Aorta (tissue), 5 donors: ENCODE data around the gene APBA1. TPM values are rescaled to one million over a fixed set of nuclear protein-coding genes. Genes with fewer than 3 reads are reported as not detected.

Experiments used
- ATAC-seq: fragments of 200-7000 bp; cut with Tn5 transposase; one replicate; pipeline ENCODE4 v1.9.1; 2022; ENCODE audit warnings: moderate library complexity; ENCODE audit not compliant: low FRiP score
- DNase-seq, 2 donors: peaks; one replicate each; pipeline ENCODE4 v3.0.0-alpha.2; 2020
- H3K27ac ChIP-seq, 2 donors: one replicate each; pipeline ENCODE4 v1.5.1; 2013; ENCODE audit warnings: low read length in 2 of 2, mild to moderate bottlenecking in 2 of 2, moderate library complexity in 2 of 2, control low read depth in 1 of 2, inconsistent platforms in 1 of 2, low read depth in 1 of 2
- H3K27me3 ChIP-seq, 2 donors: one replicate each; pipeline ENCODE4 v1.6.1; 2013; ENCODE audit warnings: control low read depth in 1 of 2, low read length in 1 of 2, mild to moderate bottlenecking in 1 of 2, moderate library complexity in 1 of 2; ENCODE audit not compliant: insufficient read depth in 2 of 2, control insufficient read depth in 1 of 2
- H3K36me3 ChIP-seq, 2 donors: one replicate each; pipeline ENCODE4 v1.6.1; 2013; ENCODE audit warnings: control low read depth in 1 of 2, low read length in 1 of 2, mild to moderate bottlenecking in 1 of 2; ENCODE audit not compliant: insufficient read depth in 2 of 2, control insufficient read depth in 1 of 2
- H3K4me1 ChIP-seq, 2 donors: one replicate each; pipeline ENCODE4 v1.6.1; 2013; ENCODE audit warnings: low read length in 2 of 2, control low read depth in 1 of 2, mild to moderate bottlenecking in 1 of 2, moderate library complexity in 1 of 2; ENCODE audit not compliant: insufficient read depth in 2 of 2, control insufficient read depth in 1 of 2
- H3K4me3 ChIP-seq, 2 donors: one replicate each; pipeline ENCODE4 v1.5.1; 2013; ENCODE audit warnings: low read length in 2 of 2, control low read depth in 1 of 2, mild to moderate bottlenecking in 1 of 2
- H3K9me3 ChIP-seq: one replicate; pipeline ENCODE4 v1.6.1; 2013; ENCODE audit warnings: mild to moderate bottlenecking, low read length; ENCODE audit not compliant: control insufficient read depth
- WGBS, 2 donors: extraction: QIAGEN DNeasy Blood & Tissue Kit; methylation state at CpG; one replicate each; pipeline ENCODE4 v1.1.7; 2013; 5-methylcytosine and 5-hydroxymethylcytosine counted together
- intact Hi-C, 2 donors: fragments of 100-400 bp; cut with DNase I; formaldehyde crosslinking; loops; one replicate each; pipeline versions ENCODE4 v1.14.2 to v1.15.0; 2022
- polyA plus RNA-seq, 2 donors: library from polyadenylated mRNA; stranded (reverse); fragments of 200-250 nt; gene quantifications; one replicate each; pipeline ENCODE4 v1.2.3, GENCODE V29; 2013
- total RNA-seq, 2 donors: library from RNA; stranded (reverse); fragmentation: NEBNext Ultra II Directional; extraction: Animal tissue kit (Norgen Biotek cat#: 25700); gene quantifications; one replicate each; pipeline ENCODE4 v1.2.1, GENCODE V29; 2021
- donor health status: healthy with polysubstance abuse.
- donor health status: Bipolar disorder and iron deficiency.
- donor health status: DM: no; HTN: no; CAD: no.
- donor health status: DM: no; HTN: no; CAD: no.
- donor health status: DM: yes; HTN: yes; CAD: no.

Gene APBA1
- total and polyA plus RNA-seq, 4 donors, result 1.9 to 12.6 (median 7.9) TPM

- DNase-seq (no peak), ATAC-seq (no peak)
- Histone ChIP-seq H3K9me3 (no peaks in the 10 kb centered on the region), H3K27ac (no peak overlapping the region), H3K36me3 (no peaks in the 10 kb centered on the region), H3K4me3 (no peak overlapping the region), H3K4me1 (no peaks in the 10 kb centered on the region), H3K27me3 (no peaks in the 10 kb centered on the region)
- intact Hi-C loops, result no loop called here
- WGBS, 2 donors, result 71 to 72% methylated on average over 2 of the region's 2 CpGs
These were observed 78.0 kb downstream of the APBA1 start for GRCh38 chr9:69594180-69594579.

GRCh38 chr9:69593756-69594155, 78.4 kb downstream of the APBA1 start:
- Histone ChIP-seq H3K4me1 (no peaks in the 10 kb centered on the region), H3K4me3 (no peak overlapping the region), H3K9me3 (no peaks in the 10 kb centered on the region), H3K27me3 (no peaks in the 10 kb centered on the region), H3K36me3 (no peaks in the 10 kb centered on the region), H3K27ac (no peak overlapping the region)
- DNase-seq, result no peak
- intact Hi-C loops, result no loop called here
- 43 to 69% methylated on average over 5 of the region's 5 CpGs for WGBS, 2 donors
- no peak for ATAC-seq

- no peaks in the 10 kb centered on the region for H3K36me3 ChIP-seq
- no peak overlapping the region for H3K4me3 ChIP-seq
- no peaks in the 10 kb centered on the region for H3K27me3 ChIP-seq
- H3K9me3 ChIP-seq, result no peaks in the 10 kb centered on the region
- WGBS, 2 donors, result 14 to 30% methylated on average over 3 of the region's 3 CpGs
- DNase-seq, result no peak
- no peak for ATAC-seq
- no peaks in the 10 kb centered on the region for H3K4me1 ChIP-seq
- intact Hi-C loops, result no loop called here
- H3K27ac ChIP-seq, result no peak overlapping the region
These were observed 78.9 kb downstream of the APBA1 start for GRCh38 chr9:69593301-69593700.

- Histone ChIP-seq H3K36me3 (no peaks in the 10 kb centered on the region), H3K4me1 (no peaks in the 10 kb centered on the region), H3K4me3 (no peak overlapping the region), H3K27ac (no peak overlapping the region), H3K27me3 (no peaks in the 10 kb centered on the region), H3K9me3 (no peaks in the 10 kb centered on the region)
- DNase-seq (no peak), ATAC-seq (no peak)
- WGBS, 2 donors, result 76 to 87% methylated on average over 5 of the region's 5 CpGs
- intact Hi-C loops, result no loop called here
These were observed 81.9 kb downstream of the APBA1 start for GRCh38 chr9:69590266-69590665.

GRCh38 chr9:69589156-69589555, 83.0 kb downstream of the APBA1 start:
- DNase-seq (no peak), ATAC-seq (no peak)
- H3K4me1 ChIP-seq, result no peaks in the 10 kb centered on the region
- no peaks in the 10 kb centered on the region for H3K36me3 ChIP-seq
- no peak overlapping the region for H3K4me3 ChIP-seq
- no peaks in the 10 kb centered on the region for H3K9me3 ChIP-seq
- no peaks in the 10 kb centered on the region for H3K27me3 ChIP-seq
- H3K27ac ChIP-seq, result no peak overlapping the region
- 96 to 98% methylated on average over 3 of the region's 3 CpGs for WGBS, 2 donors
- intact Hi-C loops, result no loop called here

GRCh38 chr9:69585571-69585970, 86.6 kb downstream of the APBA1 start:
- Histone ChIP-seq H3K36me3 (no peaks in the 10 kb centered on the region), H3K4me1 (no peaks in the 10 kb centered on the region), H3K9me3 (no peaks in the 10 kb centered on the region), H3K27ac (no peak overlapping the region), H3K27me3 (no peaks in the 10 kb centered on the region), H3K4me3 (no peak overlapping the region)
- DNase-seq (no peak), ATAC-seq (no peak)
- intact Hi-C loops, result no loop called here
- WGBS, 2 donors, result 93 to 94% methylated on average over 2 of the region's 2 CpGs

- Histone ChIP-seq H3K27ac (no peak overlapping the region), H3K9me3 (no peaks in the 10 kb centered on the region), H3K27me3 (no peaks in the 10 kb centered on the region), H3K4me1 (no peaks in the 10 kb centered on the region), H3K4me3 (no peak overlapping the region), H3K36me3 (no peaks in the 10 kb centered on the region)
- ATAC-seq, result no peak
- intact Hi-C loops, result no loop called here
- no peak for DNase-seq
These were observed 87.4 kb downstream of the APBA1 start for GRCh38 chr9:69584759-69585158.

- WGBS, 2 donors, result 74 to 75% methylated on average over 5 of the region's 5 CpGs
- DNase-seq (no peak), ATAC-seq (no peak)
- Histone ChIP-seq H3K36me3 (no peaks in the 10 kb centered on the region), H3K27me3 (no peaks in the 10 kb centered on the region), H3K9me3 (no peaks in the 10 kb centered on the region), H3K4me1 (no peaks in the 10 kb centered on the region), H3K4me3 (no peak overlapping the region), H3K27ac (no peak overlapping the region)
- intact Hi-C loops, result no loop called here
These were observed 88.4 kb downstream of the APBA1 start for GRCh38 chr9:69583645-69584234.

GRCh38 chr9:69582544-69583297, 89.5 kb downstream of the APBA1 start:
- peak in 1 of 2 donors; percentile 56 for DNase-seq
- no peaks in the 10 kb centered on the region for H3K4me1 ChIP-seq
- no peak for ATAC-seq
- H3K27ac ChIP-seq, result no peak overlapping the region
- WGBS, 2 donors, result 97% methylated on average over 4 of the region's 4 CpGs
- no peak overlapping the region for H3K4me3 ChIP-seq
- no peaks in the 10 kb centered on the region for H3K27me3 ChIP-seq
- H3K9me3 ChIP-seq, result no peaks in the 10 kb centered on the region
- intact Hi-C loops, result no loop called here
- H3K36me3 ChIP-seq, result no peaks in the 10 kb centered on the region
